GM18909 (cell line): ENCODE measurements around the gene PEX14.

Experiments used
- ATAC-seq: cut with Tn5 transposase; IDR thresholded peaks from one replicate; pipeline ENCODE4 v1.9.1; 2021; ENCODE audit warnings: mild to moderate bottlenecking; ENCODE audit not compliant: unreplicated experiment, poor library complexity

Gene PEX14

DNA sequence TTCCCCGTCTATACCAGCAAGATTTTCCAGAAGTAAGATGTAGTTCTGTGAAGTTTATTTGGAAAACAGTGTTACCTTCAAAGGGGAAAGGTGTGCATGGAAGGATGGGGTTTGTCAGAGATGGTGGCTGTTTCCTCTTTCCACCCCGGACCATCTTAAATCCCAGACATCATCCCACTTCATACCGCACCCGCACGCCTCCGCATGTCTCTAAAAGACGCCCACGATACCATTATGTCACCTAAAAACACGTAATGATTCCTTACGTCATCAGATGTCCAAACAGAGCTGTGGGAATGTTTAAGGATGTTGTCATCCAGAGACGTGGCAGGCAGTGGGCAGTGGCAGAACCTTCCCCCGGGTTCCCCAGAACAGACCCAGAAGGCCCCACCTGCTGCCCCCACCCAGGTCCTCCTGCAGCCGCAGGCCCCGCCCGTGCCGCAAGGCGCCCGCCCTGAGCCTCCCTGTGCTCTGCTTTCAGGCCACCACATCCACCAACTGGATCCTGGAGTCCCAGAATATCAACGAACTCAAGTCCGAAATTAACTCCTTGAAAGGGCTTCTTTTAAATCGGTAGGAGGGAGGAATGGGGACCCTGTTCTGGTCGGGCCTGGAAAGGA is 152.2 kb downstream of the PEX14 start:
- no peak for ATAC-seq

DNA sequence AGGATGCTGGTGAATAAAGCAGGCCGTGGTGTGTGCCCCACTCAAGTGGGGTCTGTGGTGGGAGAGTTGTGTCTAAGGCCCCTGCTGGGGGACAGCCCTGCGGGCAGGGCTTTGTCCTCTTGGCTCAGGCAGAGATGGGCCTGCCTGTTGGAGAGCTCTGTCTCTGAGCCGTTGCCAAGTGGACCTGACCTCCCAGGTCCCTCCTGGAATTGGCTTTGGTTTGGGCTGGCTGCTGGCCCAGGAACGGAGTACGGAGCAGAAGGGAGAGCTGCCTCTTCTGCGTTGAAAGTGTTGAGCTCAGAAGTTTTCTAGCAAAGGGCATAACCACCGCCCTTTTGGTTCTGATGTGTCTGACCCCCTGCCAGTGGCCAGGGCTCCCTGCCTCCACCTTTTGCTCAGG is 153.9 kb downstream of the PEX14 start:
- no peak for ATAC-seq

DNA sequence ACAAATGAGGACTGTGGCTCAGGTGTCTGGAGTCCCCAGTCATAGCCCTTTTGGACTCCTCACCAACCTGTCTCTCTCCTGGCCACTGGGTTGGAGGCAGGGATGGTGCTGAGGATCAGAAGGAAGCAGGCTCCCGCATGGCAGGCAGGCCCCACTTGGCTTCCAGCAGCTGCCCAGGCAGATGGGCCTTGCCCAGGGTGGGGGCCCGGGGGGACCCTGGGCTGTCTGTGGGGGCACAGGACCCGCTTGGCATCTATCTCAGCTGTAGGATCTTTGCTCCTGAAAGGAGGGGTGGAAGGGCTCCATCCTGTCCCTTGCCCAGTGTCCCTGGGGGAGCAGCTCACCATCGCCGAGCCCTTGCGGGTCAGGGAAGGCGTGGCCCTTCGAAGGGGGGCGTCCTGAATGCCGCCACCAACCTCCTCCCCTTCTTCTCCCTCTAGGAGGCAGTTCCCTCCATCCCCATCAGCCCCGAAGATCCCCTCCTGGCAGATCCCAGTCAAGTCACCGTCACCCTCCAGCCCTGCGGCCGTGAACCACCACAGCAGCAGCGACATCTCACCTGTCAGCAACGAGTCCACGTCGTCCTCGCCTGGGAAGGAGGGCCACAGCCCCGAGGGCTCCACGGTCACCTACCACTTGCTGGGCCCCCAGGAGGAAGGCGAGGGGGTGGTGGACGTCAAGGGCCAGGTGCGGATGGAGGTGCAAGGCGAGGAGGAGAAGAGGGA is 154.5 kb downstream of the PEX14 start:
- no peak for ATAC-seq

DNA sequence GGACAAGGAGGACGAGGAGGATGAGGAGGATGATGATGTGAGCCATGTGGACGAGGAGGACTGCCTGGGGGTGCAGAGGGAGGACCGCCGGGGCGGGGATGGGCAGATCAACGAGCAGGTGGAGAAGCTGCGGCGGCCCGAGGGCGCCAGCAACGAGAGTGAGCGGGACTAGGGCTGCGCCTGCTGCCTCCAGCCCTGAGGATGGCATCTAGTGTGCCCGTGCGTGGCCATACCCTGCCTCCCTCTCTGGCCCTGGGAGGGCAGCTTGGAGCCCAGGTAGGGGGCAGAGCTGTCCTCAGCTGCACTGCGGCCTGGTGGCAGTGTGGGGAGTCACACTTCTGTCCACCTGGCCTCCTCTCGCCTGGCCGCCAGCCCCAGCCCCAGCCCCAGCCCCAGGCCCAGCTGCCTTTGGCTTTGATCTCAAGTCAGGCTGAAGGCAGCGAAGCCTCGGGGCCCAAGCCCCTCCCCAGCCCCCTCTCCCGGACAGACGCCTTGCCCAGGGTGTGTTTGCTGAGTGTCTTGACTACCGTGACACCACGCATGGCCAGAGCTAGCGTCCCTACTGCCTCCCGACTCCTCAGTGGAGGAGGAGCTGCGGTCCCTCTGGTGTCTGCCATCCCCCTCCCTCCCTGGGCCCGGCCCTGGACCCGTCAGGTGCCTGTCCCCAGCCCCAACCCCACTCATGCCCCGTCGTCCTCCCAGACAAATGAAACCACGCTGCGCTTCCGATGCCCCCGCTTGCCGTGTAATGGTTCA is 155.2 kb downstream of the PEX14 start:
- ATAC-seq, result no peak

DNA sequence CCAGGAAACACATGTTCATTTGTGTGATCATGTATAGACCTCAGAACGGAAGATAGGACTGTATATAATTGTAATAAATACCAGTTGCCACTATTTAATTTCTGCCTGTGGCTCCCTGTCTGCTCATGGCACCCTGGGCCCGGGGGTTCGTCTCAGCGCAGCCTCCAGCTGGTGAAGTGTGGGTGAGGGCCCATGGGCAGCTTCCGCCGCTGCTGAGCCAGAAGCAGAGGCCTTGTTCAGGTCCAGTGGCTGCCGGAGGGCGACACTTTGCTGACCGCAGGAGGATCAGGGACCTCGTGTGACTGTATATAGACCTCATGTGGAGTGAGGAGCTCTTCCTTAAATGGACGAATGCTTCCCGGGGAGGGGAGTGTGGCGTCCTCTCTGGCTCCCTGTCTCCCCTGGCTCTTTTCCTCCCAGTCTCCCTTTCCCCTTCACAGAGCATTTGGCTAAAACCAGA is 155.9 kb downstream of the PEX14 start:
- ATAC-seq, result no peak

GRCh38 chr1:10631121-10631810 is 156.5 kb downstream of the PEX14 start:
- no peak for ATAC-seq

DNA sequence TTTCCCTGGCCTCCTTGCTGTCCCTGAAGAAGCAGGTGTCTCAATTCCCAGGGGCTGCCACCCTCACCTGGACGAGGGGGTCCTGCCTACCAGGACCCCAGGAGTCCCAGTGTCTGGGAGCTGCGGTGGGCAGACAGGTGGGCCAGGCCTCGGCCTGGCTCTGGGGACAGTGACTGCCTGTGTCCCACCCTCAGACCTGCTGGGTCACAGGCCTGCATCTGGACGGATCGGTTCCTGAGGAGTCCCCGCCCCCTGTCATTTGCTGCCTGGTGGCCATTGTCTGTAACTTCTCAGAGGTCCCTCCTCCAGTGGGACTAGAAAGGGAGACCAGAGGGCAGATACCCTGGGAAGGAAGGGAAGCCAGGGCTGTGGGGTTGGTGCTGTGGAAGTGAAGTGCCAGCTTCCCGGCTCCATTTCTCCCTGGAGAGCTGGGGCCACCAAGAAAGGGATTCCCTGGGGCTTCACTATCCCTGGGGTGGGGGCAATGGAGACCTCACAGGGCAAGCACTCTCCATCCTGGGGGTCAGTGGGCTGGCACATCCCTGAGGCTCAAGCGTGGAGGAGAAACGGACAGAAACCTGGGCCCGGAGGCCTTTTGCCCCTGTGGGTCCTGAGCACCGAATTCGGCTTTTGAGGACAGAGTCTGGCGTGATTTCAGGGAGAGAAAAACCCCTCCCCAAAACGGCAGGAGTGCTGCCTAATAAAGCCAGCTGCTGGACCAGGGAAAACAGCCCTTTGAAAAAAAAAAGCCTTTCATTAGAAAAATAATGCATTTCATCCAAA is 157.3 kb downstream of the PEX14 start:
- no peak for ATAC-seq

DNA sequence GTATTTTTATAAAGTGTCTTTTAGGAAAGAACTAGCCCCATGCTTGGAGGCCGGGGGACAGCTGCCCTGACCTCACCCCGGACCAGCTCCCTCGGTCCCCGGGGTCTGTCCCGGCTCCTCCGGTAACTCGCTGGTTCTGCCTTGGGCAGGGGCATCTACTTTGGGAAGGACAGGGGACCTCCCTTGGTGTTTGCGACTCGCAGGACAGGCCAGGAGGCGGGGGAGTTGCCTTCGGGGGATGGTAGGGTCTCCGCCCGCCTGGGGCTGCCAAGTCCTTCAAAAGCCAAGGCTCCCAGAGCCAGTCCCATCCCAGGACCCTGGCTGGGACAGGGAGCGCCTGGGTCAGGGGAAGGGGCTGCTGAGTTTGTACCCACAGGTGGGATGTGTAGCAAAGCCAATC is 157.9 kb downstream of the PEX14 start:
- no peak for ATAC-seq

GRCh38 chr1:10633416-10633815 is 158.7 kb downstream of the PEX14 start:
- no peak for ATAC-seq

DNA sequence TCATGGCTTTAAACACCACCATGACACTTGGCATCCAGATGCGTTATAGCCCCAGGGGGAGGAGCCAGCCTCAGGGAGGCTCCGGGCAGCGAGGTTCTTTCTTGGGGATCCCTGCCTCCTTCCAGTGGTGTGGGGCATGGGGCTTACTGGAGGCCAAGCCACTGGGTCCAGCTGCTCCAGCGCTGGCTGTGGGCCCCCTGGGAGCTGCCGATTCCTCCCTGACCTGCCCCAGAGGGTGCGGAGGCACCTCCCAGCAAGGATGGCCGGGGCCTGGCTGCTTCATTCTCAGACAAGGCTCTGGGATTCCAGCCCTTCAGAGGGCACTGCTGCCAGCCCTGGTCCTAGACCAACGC is 159.3 kb downstream of the PEX14 start:
- no peak for ATAC-seq

DNA sequence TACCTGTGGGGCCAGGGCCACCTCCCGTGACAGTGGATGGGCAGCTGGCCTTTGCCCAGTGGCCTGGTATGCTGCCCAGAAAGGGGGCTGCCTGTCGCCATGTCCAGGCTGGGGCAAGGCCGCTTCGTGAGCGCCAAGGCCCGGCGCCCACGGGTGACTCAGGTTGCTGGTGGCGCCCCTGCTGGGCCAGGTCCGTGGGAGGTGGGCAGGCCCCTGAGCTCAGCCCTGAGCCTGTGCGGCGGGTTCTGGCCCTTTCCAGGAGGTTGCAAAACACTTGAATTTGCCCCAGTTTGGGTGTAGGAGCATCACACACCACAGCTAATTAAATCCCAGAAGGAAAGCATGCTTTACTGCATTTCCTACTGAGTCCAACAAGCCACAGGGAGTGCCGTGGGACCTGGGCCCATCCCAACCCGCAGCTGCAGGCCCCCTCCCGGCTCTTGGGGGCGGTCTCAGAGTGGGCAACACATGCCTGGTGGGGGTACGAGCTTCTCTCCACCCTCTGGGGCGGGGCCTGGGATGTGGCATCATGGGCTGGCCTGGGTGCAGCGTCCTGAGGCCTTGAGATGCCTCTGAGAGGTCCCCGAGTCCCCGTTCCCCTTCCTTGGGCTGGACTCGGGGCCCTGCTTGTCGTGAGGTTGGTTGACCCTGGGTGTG is 159.8 kb downstream of the PEX14 start:
- ATAC-seq, result no peak

DNA sequence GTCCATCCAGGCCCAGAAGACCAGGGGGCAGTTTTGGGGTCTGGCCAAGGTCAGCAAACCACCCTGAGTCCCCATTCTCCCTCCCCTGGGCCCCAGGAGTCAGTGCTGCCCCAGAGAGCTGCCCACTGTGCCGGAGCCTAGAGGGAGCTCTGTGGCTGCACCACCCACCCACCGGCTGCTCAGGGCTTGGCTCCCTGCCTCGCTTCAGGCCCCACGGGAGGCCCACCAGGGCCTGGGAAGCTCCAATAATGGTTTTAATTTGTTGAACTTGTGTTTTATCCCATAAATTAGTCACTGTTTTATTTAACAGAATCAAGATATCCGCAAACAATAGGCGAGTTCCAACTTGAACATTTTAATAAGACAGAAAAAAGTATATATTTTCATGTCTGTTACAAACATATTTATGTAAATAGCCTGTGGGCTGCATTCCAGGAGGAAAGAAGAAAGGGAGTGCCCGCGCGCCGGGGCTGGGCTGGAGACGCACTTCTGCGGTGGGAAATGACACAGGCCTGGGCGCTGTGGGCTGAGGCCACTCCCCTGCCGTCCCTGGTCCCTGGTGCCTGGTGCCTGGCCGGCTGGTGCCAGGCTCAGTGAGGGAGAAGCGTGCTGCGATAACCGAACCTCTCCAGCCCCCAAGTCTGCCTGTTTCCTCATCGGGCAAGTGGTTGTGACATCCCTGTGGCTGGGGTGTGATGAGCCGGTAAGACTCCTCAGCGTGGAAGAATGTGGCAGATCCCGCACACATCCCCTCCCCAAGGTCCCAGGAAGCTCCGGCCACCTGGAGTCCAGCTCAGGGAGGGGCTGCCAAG is 160.5 kb downstream of the PEX14 start:
- no peak for ATAC-seq

DNA sequence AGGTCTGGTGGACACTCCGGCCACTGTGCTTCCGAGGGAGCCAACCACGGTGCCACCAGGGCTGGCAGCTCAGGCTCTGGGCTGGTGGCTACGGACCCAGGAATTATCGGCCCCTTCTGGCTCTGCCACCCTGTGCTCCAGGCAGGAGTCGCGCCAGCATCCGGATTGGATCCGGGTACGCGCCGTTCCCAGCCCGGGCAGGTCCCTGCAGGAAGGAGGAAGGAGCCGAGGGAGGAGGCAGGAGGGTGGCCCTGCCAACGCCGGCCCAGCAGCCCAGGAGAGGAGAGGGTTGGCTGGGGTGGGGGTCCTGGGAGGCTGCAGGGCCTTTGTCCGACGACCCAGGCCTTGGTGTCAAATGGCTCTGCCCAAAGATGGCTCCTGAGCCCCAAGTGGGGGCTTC is 161.2 kb downstream of the PEX14 start:
- no peak for ATAC-seq

DNA sequence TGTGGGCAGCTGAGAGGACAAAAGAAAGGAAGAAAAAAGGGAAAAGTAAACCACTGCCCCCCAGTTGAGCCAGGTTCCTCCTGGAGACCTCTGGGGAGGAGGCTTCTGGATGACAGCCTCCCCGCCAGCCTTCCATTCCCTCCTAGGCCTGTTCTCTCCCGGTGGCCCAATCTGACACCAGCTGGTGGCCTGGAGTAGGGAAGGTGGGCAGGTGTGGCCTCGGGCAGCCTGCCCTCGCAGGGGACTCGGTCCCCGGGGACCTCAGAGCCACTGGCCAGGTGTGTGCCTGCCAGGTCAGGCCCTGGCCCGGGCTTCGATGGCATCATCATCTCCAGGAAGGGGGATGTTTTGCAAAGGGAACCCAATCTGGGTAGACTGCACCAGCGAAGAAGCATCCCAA is 162.7 kb downstream of the PEX14 start:
- no peak for ATAC-seq

- ATAC-seq, result no peak
These were observed 163.2 kb downstream of the PEX14 start for GRCh38 chr1:10637834-10638558.

DNA sequence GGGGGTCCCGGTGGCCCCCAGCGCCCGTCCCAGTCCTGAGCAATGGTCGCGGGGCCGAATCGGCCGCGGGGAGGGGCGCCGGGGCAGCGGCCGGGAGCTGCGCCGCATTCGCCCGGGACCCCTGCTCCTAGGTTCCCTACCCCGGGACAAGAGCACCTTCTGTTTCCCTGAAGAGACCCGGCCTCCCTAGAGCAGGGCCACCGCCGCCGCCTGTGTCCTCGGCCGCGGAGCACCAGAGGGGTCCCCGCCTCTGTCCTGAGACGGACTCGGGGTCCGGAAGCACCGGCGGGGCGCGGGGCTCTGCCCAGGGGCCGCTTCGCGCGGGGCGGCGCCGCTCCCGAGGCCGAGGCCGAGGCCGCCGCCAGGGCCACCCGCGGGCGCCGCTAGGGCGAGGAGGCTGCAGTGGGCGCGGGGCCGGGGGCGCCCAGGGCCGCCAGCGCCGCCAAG is 163.8 kb downstream of the PEX14 start:
- no peak for ATAC-seq

GRCh38 chr1:10639011-10639774 is 164.4 kb downstream of the PEX14 start:
- ATAC-seq, result no peak
